Lower lobe of right lung (tissue), 2 donors: ENCODE results near the gene TMEM132C. TPM values are rescaled to one million over a fixed set of nuclear protein-coding genes. Genes with fewer than 3 reads are reported as not detected.

ENCODE experiments used
- ATAC-seq, 2 donors: fragments of 200-7000 bp; cut with Tn5 transposase; one replicate each; pipeline ENCODE4 v1.9.1; 2020 to 2022; ENCODE audit warnings: mild to moderate bottlenecking in 2 of 2, moderate library complexity in 2 of 2
- DNase-seq: peaks from one replicate; pipeline ENCODE4 v3.0.0-alpha.2; 2020
- H3K27ac ChIP-seq: fragments of 200-600 bp; one replicate; pipeline ENCODE4 v1.8.0; 2022
- H3K27me3 ChIP-seq: fragments of 200-600 bp; one replicate; pipeline ENCODE4 v1.8.0; 2022; ENCODE audit warnings: low read depth
- H3K36me3 ChIP-seq: fragments of 200-600 bp; one replicate; pipeline ENCODE4 v1.8.0; 2022; ENCODE audit warnings: mild to moderate bottlenecking
- H3K4me1 ChIP-seq: fragments of 200-600 bp; one replicate; pipeline ENCODE4 v1.8.0; 2022
- H3K4me3 ChIP-seq: fragments of 200-600 bp; one replicate; pipeline ENCODE4 v1.8.0; 2022; ENCODE audit warnings: mild to moderate bottlenecking
- H3K9me3 ChIP-seq: fragments of 200-600 bp; one replicate; pipeline ENCODE4 v1.8.0; 2022
- intact Hi-C: fragments of 100-400 bp; cut with DNase I; formaldehyde crosslinking; loops from one replicate; pipeline ENCODE4 v1.11.0; 2022
- total RNA-seq: library from RNA; stranded (reverse); fragmentation: NEBNext Ultra II Directional; extraction: Animal tissue kit (Norgen Biotek cat#: 25700); gene quantifications from one replicate; pipeline ENCODE4 v1.2.1, GENCODE V29; 2021
- TF ChIP-seq, protein P1 (sequence below): fragments of 200-600 bp; IDR thresholded peaks from one replicate; pipeline ENCODE4 v1.8.0; 2022; ENCODE audit warnings: antibody characterized with exemption, mild to moderate bottlenecking
- donor health status: DM: no; HTN: yes; CAD: no; lungs with severe emphysema.

TMEM132C gene
- total RNA-seq, 1 donor from 2014 or later, result 1.6 TPM

DNA sequence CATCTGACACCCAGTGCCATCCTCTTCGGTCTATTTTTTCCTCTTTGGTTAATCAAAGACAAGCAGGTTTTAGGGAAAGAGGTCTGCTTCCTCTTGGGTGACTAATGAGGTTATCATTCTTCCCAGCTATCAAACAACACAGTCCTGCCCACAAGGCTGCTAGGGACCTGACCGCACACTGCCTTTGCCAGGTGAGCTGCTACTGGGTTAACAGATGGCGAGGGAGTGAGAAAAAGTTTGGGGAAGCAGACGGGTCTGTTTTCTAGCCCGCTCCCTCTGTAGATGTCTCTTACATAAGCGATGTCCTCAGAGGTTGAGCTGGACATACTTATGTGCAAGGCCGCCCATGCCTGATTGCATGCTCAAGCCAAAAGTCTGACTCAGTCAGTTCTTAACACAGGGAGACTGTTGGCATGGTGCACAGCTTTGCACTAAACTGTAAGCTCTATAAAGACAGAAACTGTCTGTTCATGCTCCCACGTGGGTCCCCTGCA, 462.7 kb downstream of the TMEM132C start:
- ATAC-seq, result no peak
- Histone ChIP-seq H3K27me3 (peaks cover 2% of the 10 kb centered on the region), H3K4me3 (no peak overlapping the region), H3K27ac (no peak overlapping the region), H3K4me1 (no peaks in the 10 kb centered on the region), H3K9me3 (no peaks in the 10 kb centered on the region), H3K36me3 (no peaks in the 10 kb centered on the region)
- no peak for DNase-seq
- intact Hi-C loops, result no loop called here
- TF ChIP-seq, protein P1, sequence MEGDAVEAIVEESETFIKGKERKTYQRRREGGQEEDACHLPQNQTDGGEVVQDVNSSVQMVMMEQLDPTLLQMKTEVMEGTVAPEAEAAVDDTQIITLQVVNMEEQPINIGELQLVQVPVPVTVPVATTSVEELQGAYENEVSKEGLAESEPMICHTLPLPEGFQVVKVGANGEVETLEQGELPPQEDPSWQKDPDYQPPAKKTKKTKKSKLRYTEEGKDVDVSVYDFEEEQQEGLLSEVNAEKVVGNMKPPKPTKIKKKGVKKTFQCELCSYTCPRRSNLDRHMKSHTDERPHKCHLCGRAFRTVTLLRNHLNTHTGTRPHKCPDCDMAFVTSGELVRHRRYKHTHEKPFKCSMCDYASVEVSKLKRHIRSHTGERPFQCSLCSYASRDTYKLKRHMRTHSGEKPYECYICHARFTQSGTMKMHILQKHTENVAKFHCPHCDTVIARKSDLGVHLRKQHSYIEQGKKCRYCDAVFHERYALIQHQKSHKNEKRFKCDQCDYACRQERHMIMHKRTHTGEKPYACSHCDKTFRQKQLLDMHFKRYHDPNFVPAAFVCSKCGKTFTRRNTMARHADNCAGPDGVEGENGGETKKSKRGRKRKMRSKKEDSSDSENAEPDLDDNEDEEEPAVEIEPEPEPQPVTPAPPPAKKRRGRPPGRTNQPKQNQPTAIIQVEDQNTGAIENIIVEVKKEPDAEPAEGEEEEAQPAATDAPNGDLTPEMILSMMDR, result no peak

GRCh38 chr12:128734371-128734770, 467.4 kb downstream of the TMEM132C start:
- no peaks in the 10 kb centered on the region for H3K36me3 ChIP-seq
- no peak overlapping the region for H3K27ac ChIP-seq
- DNase-seq (no peak), ATAC-seq (no peak)
- TF ChIP-seq, protein P1, result no peak
- intact Hi-C loops, result no loop called here
- no peak overlapping the region for H3K4me3 ChIP-seq
- no peaks in the 10 kb centered on the region for H3K4me1 ChIP-seq
- no peaks in the 10 kb centered on the region for H3K27me3 ChIP-seq
- H3K9me3 ChIP-seq, result no peaks in the 10 kb centered on the region

GRCh38 chr12:128737292-128737966, 470.5 kb downstream of the TMEM132C start:
- no peak overlapping the region for H3K27ac ChIP-seq
- no peaks in the 10 kb centered on the region for H3K36me3 ChIP-seq
- TF ChIP-seq, protein P1, result no peak
- H3K4me3 ChIP-seq, result no peak overlapping the region
- no peaks in the 10 kb centered on the region for H3K27me3 ChIP-seq
- intact Hi-C loops, result no loop called here
- no peaks in the 10 kb centered on the region for H3K4me1 ChIP-seq
- no peaks in the 10 kb centered on the region for H3K9me3 ChIP-seq
- no peak for DNase-seq
- ATAC-seq, result no peak

GRCh38 chr12:128743916-128744315, 476.9 kb downstream of the TMEM132C start:
- H3K4me3 ChIP-seq, result no peak overlapping the region
- H3K9me3 ChIP-seq, result no peaks in the 10 kb centered on the region
- TF ChIP-seq, protein P1, result no peak
- ATAC-seq (no peak), DNase-seq (no peak)
- H3K27ac ChIP-seq, result no peak overlapping the region
- no peaks in the 10 kb centered on the region for H3K36me3 ChIP-seq
- intact Hi-C loops, result no loop called here
- no peaks in the 10 kb centered on the region for H3K4me1 ChIP-seq
- peaks cover 6% of the 10 kb centered on the region for H3K27me3 ChIP-seq

- intact Hi-C loops, result no loop called here
- no peaks in the 10 kb centered on the region for H3K4me1 ChIP-seq
- no peaks in the 10 kb centered on the region for H3K36me3 ChIP-seq
- H3K27ac ChIP-seq, result no peak overlapping the region
- no peaks in the 10 kb centered on the region for H3K9me3 ChIP-seq
- H3K4me3 ChIP-seq, result no peak overlapping the region
- TF ChIP-seq, protein P1, result no peak
- no peak for DNase-seq
- no peak for ATAC-seq
- H3K27me3 ChIP-seq, result peaks cover 6% of the 10 kb centered on the region
Observed at GRCh38 chr12:128745772-128746689, 479.1 kb downstream of the TMEM132C start.
